OCI-LY1 (cell line): Measurements from ENCODE around the gene GRB7.
"Not testable (repeated sequence)": the region's sequence is repeated elsewhere in the genome, so short reads cannot be mapped to it uniquely, and the experiment has no call there.

Source experiments
- H2AFZ ChIP-seq: fragments of 200-600 bp; sonication (generic), shearing (Covaris generic); 2 replicates; pipeline ENCODE4 v1.6.0; 2014; ENCODE audit warnings: antibody characterized with exemption, mild to moderate bottlenecking, low read length
- H3F3A ChIP-seq: fragments of 200-600 bp; sonication (generic), shearing (Covaris generic); 2 replicates; pipeline ENCODE4 v1.6.0; 2014; ENCODE audit warnings: mild to moderate bottlenecking, antibody characterized with exemption, low read length, moderate library complexity; ENCODE audit not compliant: insufficient read depth
- H3K27ac ChIP-seq: fragments of 200-600 bp; sonication (generic); 2 replicates; pipeline ENCODE4 v1.5.1; 2014; ENCODE audit warnings: low read length, mixed run types, mild to moderate bottlenecking, low read depth; ENCODE audit not compliant: poor library complexity, severe bottlenecking
- H3K27me3 ChIP-seq: fragments of 200-600 bp; sonication (generic); 2 replicates; pipeline ENCODE4 v1.6.0; 2014; ENCODE audit warnings: antibody characterized with exemption, mild to moderate bottlenecking, low read length, moderate library complexity; ENCODE audit not compliant: insufficient read depth
- H3K36me3 ChIP-seq: fragments of 200-600 bp; sonication (generic); 2 replicates; pipeline ENCODE4 v1.6.1; 2014; ENCODE audit warnings: mild to moderate bottlenecking, antibody characterized with exemption, low read length, moderate library complexity, mixed read lengths; ENCODE audit not compliant: insufficient read depth
- H3K4me1 ChIP-seq: fragments of 200-600 bp; sonication (generic); 2 replicates; pipeline ENCODE4 v1.5.1; 2014; ENCODE audit warnings: mild to moderate bottlenecking, low read length, moderate library complexity; ENCODE audit not compliant: insufficient read depth, severe bottlenecking
- H3K4me2 ChIP-seq: fragments of 200-600 bp; sonication (generic), shearing (Covaris generic); 2 replicates; pipeline ENCODE4 v1.6.1; 2014; ENCODE audit warnings: low read length
- H3K4me3 ChIP-seq: fragments of 200-600 bp; sonication (generic); 2 replicates; pipeline ENCODE4 v1.5.1; 2014; ENCODE audit warnings: low read length, low read depth, mild to moderate bottlenecking, mixed read lengths; ENCODE audit not compliant: poor library complexity, severe bottlenecking
- H3K79me2 ChIP-seq: fragments of 200-600 bp; shearing (Covaris generic); 2 replicates; pipeline ENCODE4 v1.6.1; 2016; ENCODE audit warnings: mixed run types, low read length, mixed read lengths; ENCODE audit not compliant: insufficient read depth
- H3K9ac ChIP-seq: fragments of 200-600 bp; sonication (generic), shearing (Covaris generic); 2 replicates; pipeline ENCODE4 v1.6.1; 2014; ENCODE audit warnings: mild to moderate bottlenecking, low read length, mixed read lengths
- H3K9me2 ChIP-seq: fragments of 200-600 bp; sonication (generic), shearing (Covaris generic); 2 replicates; pipeline ENCODE4 v1.6.1; 2014; ENCODE audit warnings: low read depth, mild to moderate bottlenecking, low read length, mixed read lengths
- H3K9me3 ChIP-seq: fragments of 200-600 bp; shearing (Covaris generic); 2 replicates; pipeline ENCODE4 v1.6.1; 2014; ENCODE audit warnings: low read length, mixed read lengths
- H4K20me1 ChIP-seq: fragments of 200-600 bp; sonication (generic), shearing (Covaris generic); 2 replicates; pipeline ENCODE4 v1.6.0; 2016; ENCODE audit warnings: mild to moderate bottlenecking, low read length; ENCODE audit not compliant: insufficient read depth
- EZH2 ChIP-seq: fragments of 200-600 bp; sonication (generic), shearing (Covaris generic); IDR thresholded peaks from 2 replicates; pipeline ENCODE4 v1.8.0; 2017; ENCODE audit warnings: borderline replicate concordance, mixed run types, mild to moderate bottlenecking, antibody characterized with exemption, low read length, moderate library complexity, mixed read lengths
- TF ChIP-seq, protein P1 (sequence below): fragments of 200-600 bp; sonication (generic), shearing (Covaris generic); IDR thresholded peaks from 2 replicates; pipeline ENCODE4 v1.5.1; 2017; ENCODE audit warnings: mild to moderate bottlenecking, antibody characterized with exemption, low read length, moderate library complexity, mixed read lengths

The GRB7 gene

DNA sequence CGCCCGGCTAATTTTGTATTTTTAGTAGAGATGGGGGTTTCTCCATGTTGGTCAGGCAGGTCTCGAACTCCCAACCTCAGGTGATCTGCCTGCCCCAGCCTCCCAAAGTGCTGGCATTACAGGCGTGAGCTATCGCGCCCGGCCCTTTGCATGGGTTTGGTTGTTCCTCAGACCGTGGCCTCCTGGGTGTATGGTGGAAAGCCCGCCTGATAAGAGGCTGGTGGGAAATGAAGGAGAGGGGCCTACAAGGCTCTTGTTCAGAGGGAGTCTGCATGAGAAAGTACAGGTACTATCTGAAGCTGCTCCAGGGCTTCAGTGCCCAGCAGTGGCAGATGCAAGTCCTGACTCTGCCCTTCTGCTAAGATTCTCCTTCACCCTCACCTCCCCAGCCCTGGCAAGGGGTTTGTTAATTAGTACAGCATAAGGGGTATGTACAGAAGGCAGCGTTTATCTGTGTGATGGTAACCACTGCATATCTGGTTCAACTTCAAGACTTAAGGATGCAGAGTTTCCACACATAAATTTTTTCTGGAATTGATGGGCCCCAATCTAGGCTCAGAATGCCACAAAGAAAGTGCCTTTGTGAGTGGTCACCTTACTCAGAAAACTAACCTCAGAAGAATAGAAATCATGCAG is 24.2 kb downstream of the GRB7 start:
- H3K36me3 ChIP-seq: peaks cover 68% of the 10 kb centered on the region
- H3K9me3 ChIP-seq: no peaks in the 10 kb centered on the region
- H3K27ac ChIP-seq: peak overlapping the region; percentile 77
- peaks cover 31% of the 10 kb centered on the region for H3F3A ChIP-seq
- no peak overlapping the region for H3K9ac ChIP-seq
- H3K4me3 ChIP-seq: no peak overlapping the region
- H3K27me3 ChIP-seq: no peaks in the 10 kb centered on the region
- H3K79me2 ChIP-seq: peaks cover 7% of the 10 kb centered on the region
- H2AFZ ChIP-seq: no peak overlapping the region
- H4K20me1 ChIP-seq: no peaks in the 10 kb centered on the region
- TF ChIP-seq, protein P1, sequence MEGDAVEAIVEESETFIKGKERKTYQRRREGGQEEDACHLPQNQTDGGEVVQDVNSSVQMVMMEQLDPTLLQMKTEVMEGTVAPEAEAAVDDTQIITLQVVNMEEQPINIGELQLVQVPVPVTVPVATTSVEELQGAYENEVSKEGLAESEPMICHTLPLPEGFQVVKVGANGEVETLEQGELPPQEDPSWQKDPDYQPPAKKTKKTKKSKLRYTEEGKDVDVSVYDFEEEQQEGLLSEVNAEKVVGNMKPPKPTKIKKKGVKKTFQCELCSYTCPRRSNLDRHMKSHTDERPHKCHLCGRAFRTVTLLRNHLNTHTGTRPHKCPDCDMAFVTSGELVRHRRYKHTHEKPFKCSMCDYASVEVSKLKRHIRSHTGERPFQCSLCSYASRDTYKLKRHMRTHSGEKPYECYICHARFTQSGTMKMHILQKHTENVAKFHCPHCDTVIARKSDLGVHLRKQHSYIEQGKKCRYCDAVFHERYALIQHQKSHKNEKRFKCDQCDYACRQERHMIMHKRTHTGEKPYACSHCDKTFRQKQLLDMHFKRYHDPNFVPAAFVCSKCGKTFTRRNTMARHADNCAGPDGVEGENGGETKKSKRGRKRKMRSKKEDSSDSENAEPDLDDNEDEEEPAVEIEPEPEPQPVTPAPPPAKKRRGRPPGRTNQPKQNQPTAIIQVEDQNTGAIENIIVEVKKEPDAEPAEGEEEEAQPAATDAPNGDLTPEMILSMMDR: no peak
- TF ChIP-seq EZH2: no peak
- H3K9me2 ChIP-seq: no peaks in the 10 kb centered on the region
- peaks cover 84% of the 10 kb centered on the region for H3K4me1 ChIP-seq
- no peak overlapping the region for H3K4me2 ChIP-seq

DNA sequence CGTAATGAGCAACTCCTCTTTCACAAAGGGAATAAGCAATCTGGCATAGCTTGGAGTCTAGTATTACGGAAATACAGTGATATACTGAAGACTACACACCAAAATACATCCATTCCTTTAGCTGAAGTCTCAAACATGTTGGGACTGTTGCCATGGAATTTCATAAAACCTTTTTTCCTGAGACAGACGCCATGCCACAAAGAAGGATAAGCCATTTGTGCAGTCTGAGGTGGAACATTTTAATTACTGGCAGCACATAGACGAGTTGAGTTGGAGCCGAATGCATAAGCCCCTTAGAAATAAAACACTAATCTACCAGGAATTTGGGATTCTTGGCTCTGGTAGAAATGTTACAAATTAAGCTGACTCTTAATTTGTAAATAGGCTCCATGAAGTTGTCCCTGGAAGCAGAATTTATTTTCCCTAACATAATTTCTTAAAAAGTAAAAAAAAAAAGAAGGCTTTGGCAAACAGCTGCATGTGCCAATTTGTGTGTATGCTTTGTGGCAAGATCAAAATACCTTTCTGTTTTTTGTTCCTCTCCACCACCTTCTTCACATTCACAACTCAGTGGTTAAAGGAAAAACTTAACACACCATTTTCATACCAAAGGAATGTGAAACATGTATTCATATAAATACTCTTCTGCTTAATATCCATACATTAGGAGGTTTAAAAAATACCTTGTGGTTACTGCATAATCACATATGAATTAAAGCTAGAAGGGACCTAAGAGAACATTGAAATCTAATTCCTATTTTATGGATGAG is 25.5 kb downstream of the GRB7 start:
- Histone ChIP-seq H3K9me2 (no peaks in the 10 kb centered on the region), H4K20me1 (no peaks in the 10 kb centered on the region), H3F3A (peaks cover 22% of the 10 kb centered on the region), H3K36me3 (peaks cover 81% of the 10 kb centered on the region), H3K9me3 (no peaks in the 10 kb centered on the region), H2AFZ (no peak overlapping the region), H3K27me3 (no peaks in the 10 kb centered on the region), H3K79me2 (peaks cover 17% of the 10 kb centered on the region), H3K4me1 (peaks cover 84% of the 10 kb centered on the region), H3K4me3 (no peak overlapping the region), H3K4me2 (no peak overlapping the region), H3K27ac (peak overlapping the region; percentile 48), H3K9ac (no peak overlapping the region)
- TF ChIP-seq EZH2: no peak
- TF ChIP-seq, protein P1: no peak

DNA sequence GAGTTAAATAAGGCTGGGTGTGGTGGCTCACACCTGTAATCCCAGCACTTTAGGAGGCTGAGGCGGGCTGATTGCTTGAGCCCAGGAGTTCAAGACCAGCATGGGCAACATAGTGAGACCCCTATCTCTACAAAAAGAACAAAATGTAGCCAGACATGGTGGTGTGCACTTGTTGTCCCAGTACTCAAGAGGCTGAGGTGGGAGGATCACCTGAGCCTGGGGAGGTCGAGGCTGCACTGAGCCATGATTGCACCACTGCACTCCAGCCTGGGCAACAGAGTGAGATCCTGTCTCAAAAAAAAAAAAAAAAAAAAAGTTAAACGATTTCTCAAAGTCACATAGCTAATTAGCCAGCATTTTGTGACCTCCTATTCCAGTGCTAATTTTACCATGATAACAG is 26.4 kb downstream of the GRB7 start:
- peaks cover 85% of the 10 kb centered on the region for H3K36me3 ChIP-seq
- H3K4me1 ChIP-seq: peaks cover 84% of the 10 kb centered on the region
- H3K79me2 ChIP-seq: peaks cover 26% of the 10 kb centered on the region
- H2AFZ ChIP-seq, H3K27me3 ChIP-seq, H3K4me2 ChIP-seq, H4K20me1 ChIP-seq, H3K4me3 ChIP-seq, H3K9me3 ChIP-seq, H3K9me2 ChIP-seq, H3K9ac ChIP-seq: not testable (repeated sequence)
- H3K27ac ChIP-seq: peak overlapping the region; percentile 48
- H3F3A ChIP-seq: peaks cover 15% of the 10 kb centered on the region
